Measurements from ENCODE around the gene PARP9. TPM values are rescaled to one million over a fixed set of nuclear protein-coding genes. Genes with fewer than 3 reads are reported as not detected.
"Not testable (repeated sequence)": the region's sequence is repeated elsewhere in the genome, so short reads cannot be mapped to it uniquely, and the experiment has no call there.

Gene PARP9
- polyA plus RNA-seq, 3 donors from 2014 or later: 18.1 to 43.9 (median 28.4) TPM

DNA sequence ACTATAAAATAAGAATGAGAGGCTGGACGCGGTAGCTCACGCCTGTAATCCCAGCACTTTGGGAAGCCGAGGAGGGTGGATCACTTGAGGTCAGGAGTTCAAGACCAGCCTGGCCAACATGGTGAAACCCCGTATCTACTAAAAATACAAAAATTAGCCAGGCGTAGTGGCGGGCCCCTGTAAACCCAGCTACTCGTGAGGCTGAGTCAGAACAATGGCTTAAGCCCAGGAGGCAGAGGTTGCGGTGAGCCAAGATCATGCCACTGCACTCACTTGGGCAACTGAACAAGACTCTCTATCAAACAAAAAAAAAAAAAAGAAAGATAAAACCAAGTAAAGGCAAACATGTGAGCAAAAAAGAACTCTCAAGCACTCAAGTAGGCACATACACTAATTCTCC, 55.2 kb downstream of the PARP9 start:
- H3K4me3 Mint-ChIP-seq; H3K36me3 Mint-ChIP-seq; H3K27me3 Mint-ChIP-seq (ENCODE audit: low read depth in 3 of 3); DNase-seq; H3K9me3 Mint-ChIP-seq; H3K27ac Mint-ChIP-seq: not testable (repeated sequence)
- peaks cover 69 to 92% of the 10 kb centered on the region in 2 donors for H3K4me1 Mint-ChIP-seq

DNA sequence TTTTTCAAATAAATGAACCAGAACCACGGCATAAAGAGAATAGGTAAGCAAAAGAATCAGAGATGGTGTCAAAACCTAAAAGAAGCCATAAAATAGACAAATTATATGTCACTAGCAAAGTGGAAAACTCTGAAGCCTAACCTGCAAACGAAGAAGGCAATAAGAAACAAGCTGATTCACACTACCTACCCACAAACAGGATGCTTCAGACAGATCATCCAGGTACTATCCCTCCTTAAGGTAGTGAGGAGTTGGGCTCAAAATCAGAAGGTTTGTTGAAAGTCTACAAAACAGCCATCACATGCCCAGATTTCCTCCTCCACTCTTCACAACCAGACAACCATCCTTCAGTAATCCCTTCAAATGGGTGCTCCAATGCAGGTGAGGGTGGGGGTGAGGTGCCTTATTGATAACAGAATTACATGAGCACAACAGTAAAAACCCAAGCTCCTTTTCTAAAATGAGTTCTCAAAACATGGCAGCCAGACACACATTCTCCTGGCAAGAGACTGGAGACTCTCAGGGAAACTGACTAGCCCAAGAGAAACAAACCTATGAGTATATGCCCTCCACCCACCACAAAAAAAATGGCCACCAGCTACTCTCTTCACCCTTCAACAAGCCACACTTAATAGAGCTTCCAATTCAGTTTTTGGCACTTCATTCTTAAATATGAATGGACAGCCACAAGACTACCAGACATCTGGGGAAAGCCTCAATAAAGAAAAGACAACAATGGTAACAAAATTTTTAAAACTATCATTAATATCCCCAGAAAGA, 55.8 kb downstream of the PARP9 start:
- H3K27me3 Mint-ChIP-seq (ENCODE audit: low read depth in 3 of 3): peaks cover 0 to under 1% (median 0%) of the 10 kb centered on the region in 3 donors
- no peaks in the 10 kb centered on the region for H3K9me3 Mint-ChIP-seq
- DNase-seq: no peak
- H3K4me3 Mint-ChIP-seq: no peak overlapping the region
- peak overlapping the region in 4 of 6 donors; percentile 25 to 55 (median 50) for H3K27ac Mint-ChIP-seq
- peaks cover 67 to 92% of the 10 kb centered on the region in 2 donors for H3K4me1 Mint-ChIP-seq
- peaks cover 0 to 5% (median 0%) of the 10 kb centered on the region in 3 donors for H3K36me3 Mint-ChIP-seq

DNA sequence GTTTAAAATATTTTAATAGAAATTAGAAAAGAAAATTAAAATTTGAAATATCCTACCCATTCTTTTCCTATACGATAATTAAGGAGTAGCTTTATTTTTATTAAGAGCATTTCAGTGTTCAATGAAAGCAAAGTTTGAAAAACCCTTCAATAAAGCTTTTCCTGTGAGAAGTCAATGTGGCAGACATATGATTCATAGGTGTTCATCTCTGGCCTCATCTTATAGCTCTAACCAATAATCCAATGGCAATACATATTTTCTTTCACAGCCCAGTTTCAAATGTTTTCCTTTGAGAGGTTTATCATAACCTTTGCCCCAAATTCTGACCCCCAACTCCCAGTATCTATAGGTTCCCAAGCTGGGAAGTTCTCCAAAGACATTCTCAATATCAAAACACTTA, 57.6 kb downstream of the PARP9 start:
- Mint-ChIP-seq H3K27ac (peak overlapping the region in 4 of 6 donors; percentile 3 to 74 (median 47)), H3K4me3 (no peak overlapping the region), H3K9me3 (no peaks in the 10 kb centered on the region), H3K4me1 (peaks cover 70 to 92% of the 10 kb centered on the region in 2 donors), H3K36me3 (peaks cover 0 to 5% (median 0%) of the 10 kb centered on the region in 3 donors), H3K27me3 (ENCODE audit: low read depth in 3 of 3) (no peaks in the 10 kb centered on the region)
- DNase-seq: peak in 1 of 3 donors; percentile 17

DNA sequence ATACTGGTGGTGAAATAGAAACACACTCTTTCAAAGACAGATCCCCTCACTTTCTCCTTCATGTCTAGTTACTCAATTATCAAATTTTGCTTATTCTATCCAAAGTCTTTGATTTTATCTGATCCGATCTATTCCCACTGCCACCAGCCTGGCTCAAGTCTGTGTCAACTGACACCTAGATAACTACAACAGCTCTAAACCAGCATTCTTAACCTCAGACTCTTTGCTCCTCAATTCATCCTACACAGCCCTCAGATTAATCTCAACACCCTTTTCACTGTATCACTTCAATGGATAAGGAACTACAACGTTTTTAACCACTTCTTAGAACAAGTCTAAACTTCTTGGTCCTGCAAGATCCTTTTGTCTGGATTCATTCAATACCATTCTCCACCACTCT, 58.4 kb downstream of the PARP9 start:
- DNase-seq: no peak
- Mint-ChIP-seq H3K4me3 (no peak overlapping the region), H3K27ac (peak overlapping the region in 2 of 6 donors; percentile 7 to 13), H3K27me3 (ENCODE audit: low read depth in 3 of 3) (no peaks in the 10 kb centered on the region), H3K9me3 (no peaks in the 10 kb centered on the region), H3K36me3 (peaks cover 0 to 5% (median 0%) of the 10 kb centered on the region in 3 donors), H3K4me1 (peaks cover 71 to 92% of the 10 kb centered on the region in 2 donors)

DNA sequence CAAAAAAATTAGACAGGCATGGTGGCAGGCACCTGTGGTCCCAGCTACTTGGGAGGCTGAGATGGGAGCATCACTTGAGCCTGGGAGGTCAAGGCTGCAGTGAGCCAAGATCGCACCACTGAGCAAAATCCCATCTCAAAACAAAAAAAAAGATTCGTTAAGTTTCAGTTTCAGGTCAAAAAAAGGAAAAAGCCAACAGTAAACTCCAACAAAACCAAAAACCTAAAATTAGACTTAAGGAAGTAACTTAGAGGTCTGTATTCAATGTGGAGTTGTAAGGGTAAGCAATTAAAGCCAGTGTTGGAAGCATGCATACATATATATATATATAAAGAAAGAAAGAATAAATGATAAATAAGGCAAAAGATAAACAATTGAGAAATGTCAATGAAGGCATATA, 61.2 kb downstream of the PARP9 start:
- Mint-ChIP-seq H3K36me3 (no peaks in the 10 kb centered on the region), H3K9me3 (no peaks in the 10 kb centered on the region), H3K27me3 (ENCODE audit: low read depth in 3 of 3) (no peaks in the 10 kb centered on the region), H3K4me3 (peak overlapping the region in 1 of 5 donors; percentile 67), H3K4me1 (peaks cover 63 to 93% of the 10 kb centered on the region in 2 donors), H3K27ac (peak overlapping the region in 1 of 6 donors; percentile 69)
- DNase-seq: no peak

DNA sequence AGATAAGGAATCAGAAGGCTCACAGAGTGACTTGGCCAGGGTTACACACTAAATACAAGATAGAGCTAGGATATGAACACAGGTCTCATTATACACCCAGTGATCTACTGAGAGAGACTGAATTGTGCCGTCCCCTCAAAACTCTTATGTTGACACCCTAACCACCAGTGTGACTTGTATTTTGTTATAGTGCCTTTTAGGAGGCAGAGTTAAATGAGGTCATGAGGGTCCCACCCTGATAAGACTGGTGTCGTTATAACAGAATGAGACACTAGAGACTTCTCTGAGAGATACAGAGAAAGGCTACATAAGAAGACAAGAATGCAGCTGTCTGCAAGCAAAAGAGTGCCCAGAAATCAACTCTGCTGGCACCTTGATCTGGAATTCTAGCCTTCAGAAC, 62.0 kb downstream of the PARP9 start:
- Mint-ChIP-seq H3K9me3 (no peaks in the 10 kb centered on the region), H3K27me3 (ENCODE audit: low read depth in 3 of 3) (no peaks in the 10 kb centered on the region), H3K4me3 (peak overlapping the region; percentile 19 to 67 (median 42)), H3K36me3 (no peaks in the 10 kb centered on the region), H3K27ac (peak overlapping the region in 4 of 6 donors; percentile 49 to 69 (median 67)), H3K4me1 (peaks cover 68 to 94% of the 10 kb centered on the region in 2 donors)
- DNase-seq: peak in 2 of 3 donors; percentile 30 to 37

DNA sequence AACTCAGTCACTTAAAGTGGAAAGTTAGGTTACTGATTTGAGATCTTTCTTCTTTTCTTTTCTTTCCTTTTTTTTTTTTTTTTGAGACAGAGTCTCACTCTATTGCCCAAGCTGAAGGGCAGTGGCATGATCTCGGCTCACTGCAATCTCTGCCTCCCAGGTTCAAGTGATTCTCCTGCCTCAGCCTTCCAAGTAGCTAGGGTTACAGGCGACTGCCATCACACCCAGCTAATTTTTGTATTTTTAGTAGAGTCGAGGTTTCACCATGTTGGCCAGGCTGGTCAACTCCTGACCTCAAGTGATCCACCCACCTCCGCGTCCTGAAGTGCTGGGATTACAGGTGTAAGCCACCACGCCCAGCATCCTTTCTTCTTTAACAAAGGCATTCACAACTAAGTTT, 63.1 kb downstream of the PARP9 start:
- Mint-ChIP-seq H3K27ac (peak overlapping the region in 5 of 6 donors; percentile 22 to 69 (median 28)), H3K4me3 (peak overlapping the region; percentile 13 to 67 (median 43)), H3K4me1 (peaks cover 69 to 93% of the 10 kb centered on the region in 2 donors)
- not testable (repeated sequence) for H3K27me3 Mint-ChIP-seq (ENCODE audit: low read depth in 3 of 3); H3K36me3 Mint-ChIP-seq; DNase-seq; H3K9me3 Mint-ChIP-seq

DNA sequence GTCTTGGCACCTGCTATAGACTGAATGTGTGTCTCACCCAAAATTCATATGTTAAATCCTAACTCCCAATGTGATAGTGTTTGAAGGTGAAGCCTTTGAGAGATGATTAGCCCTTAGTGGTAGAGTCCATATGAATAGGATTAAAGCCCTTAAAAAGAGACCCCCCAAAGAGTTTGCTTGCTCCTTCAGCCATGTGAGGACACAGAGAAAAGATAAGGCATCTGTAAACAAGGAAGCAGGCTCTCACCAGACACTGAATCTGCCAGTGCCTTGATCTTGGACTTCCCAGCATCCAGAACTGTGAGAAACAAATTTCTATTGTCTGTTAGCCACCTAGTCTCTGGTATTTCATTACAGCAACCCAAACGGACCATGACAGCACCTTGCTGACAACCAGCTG, 65.9 kb downstream of the PARP9 start:
- H3K36me3 Mint-ChIP-seq: peaks cover 9 to 10% (median 10%) of the 10 kb centered on the region in 3 donors
- H3K4me3 Mint-ChIP-seq: peak overlapping the region in 1 of 5 donors; percentile 19
- H3K27me3 Mint-ChIP-seq (ENCODE audit: low read depth in 3 of 3): no peaks in the 10 kb centered on the region
- DNase-seq: no peak
- no peaks in the 10 kb centered on the region for H3K9me3 Mint-ChIP-seq
- peaks cover 53 to 79% of the 10 kb centered on the region in 2 donors for H3K4me1 Mint-ChIP-seq
- H3K27ac Mint-ChIP-seq: peak overlapping the region in 4 of 6 donors; percentile 2 to 54 (median 34)

DNA sequence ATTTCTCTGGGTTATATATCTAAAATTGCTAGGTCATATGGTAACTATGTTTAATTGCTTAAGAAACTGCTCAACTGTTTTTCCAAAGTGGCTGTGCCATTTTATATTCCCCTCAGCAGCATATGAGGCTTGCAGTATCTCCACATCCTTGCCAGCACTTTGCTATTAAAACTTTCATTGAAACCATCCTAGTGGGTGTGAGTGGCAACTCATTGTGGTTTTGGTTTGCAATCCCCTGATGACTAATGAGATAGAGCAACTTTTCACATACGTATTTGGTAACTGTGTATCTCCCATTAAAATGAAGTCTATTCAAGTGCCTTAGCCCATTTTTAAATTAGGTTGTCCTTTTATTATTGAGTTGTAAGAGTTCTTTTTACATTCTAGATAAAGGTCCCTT, 66.7 kb downstream of the PARP9 start:
- peak overlapping the region in 3 of 5 donors; percentile 19 to 59 (median 51) for H3K4me3 Mint-ChIP-seq
- peaks cover 48 to 72% of the 10 kb centered on the region in 2 donors for H3K4me1 Mint-ChIP-seq
- H3K9me3 Mint-ChIP-seq: no peaks in the 10 kb centered on the region
- DNase-seq: peak; percentile 62 to 66 (median 64)
- H3K27ac Mint-ChIP-seq: peak overlapping the region in 4 of 6 donors; percentile 27 to 54 (median 40)
- H3K27me3 Mint-ChIP-seq (ENCODE audit: low read depth in 3 of 3): no peaks in the 10 kb centered on the region
- H3K36me3 Mint-ChIP-seq: peaks cover 10 to 13% (median 10%) of the 10 kb centered on the region in 3 donors

DNA sequence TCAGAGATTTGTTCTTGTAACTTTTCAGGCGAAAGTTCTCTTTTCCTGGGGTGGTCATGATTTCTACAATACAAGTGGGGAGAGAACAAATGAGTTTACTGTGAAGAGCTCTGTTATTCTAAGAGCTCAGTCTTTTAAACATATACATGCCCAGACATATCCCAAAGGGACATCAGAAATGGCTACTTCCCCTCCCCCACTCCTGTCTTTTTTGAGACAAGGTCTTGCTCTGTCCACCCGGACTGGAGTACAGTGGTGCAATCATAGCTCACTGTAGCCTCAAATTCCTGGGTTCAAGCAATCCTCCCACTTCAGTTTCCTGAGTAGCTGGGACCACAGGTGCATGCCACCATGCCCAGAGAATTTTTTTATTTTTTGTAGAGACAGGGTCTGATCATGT, 67.6 kb downstream of the PARP9 start:
- Mint-ChIP-seq H3K27ac (no peak overlapping the region), H3K36me3 (peaks cover 13 to 17% (median 14%) of the 10 kb centered on the region in 3 donors), H3K4me3 (no peak overlapping the region), H3K27me3 (ENCODE audit: low read depth in 3 of 3) (no peaks in the 10 kb centered on the region), H3K4me1 (peaks cover 39 to 63% of the 10 kb centered on the region in 2 donors), H3K9me3 (no peaks in the 10 kb centered on the region)
- DNase-seq: no peak

DNA sequence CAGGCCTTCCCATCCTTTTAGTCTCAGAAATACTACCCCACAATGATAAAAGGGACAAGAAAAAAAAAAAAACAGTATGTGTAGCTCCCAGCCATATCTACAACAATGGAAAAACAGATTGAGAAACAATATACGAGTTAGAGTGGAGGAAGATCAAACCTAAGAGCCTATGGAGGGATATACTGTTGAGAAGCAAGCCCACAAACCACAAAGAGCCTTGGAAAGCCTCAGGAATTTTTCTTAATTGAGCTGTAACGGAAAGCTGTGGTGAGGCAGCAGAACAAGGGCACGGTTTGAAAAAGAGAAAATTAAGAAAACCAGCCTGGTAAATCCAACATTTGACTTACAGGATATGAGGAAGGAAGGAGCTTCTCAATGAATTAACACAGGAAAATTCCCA, 70.8 kb downstream of the PARP9 start:
- Mint-ChIP-seq H3K4me1 (peaks cover 28 to 46% of the 10 kb centered on the region in 2 donors), H3K4me3 (no peak overlapping the region), H3K27ac (peak overlapping the region in 1 of 6 donors; percentile 65)

DNA sequence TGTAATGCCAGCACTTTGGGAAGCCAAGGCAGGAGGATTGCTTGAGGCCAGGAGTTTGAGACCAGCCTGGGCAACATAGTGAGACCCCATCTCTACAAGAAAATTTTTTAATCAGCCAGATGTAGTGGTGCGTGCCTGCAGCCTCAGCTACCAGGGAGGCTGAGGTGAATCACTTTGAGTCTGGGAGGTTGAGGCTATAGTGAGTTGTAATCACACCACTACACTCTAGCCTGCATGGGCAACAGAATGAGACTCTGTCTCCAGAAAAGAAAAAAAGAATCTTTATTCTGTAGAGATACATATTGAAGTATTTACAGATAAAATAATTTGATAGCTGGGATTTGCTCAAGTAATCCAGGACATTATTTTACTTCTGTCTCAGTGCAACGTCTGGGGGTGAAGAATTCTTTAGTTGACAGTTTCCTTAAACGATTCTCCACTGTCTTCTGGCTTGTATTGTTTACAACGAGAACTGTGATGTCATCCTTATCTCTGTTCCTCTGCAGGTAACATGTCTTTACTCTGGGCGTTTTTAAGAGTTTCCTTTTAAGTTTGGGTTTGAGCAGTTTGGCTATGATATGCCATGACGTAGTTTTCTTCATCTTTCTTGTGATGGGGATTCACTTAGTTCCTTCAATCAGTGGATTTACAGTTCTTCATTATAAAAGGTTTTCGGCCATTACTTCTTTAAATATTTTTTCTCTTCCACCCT, 75.7 kb downstream of the PARP9 start:
- Mint-ChIP-seq H3K9me3 (no peaks in the 10 kb centered on the region), H3K27me3 (ENCODE audit: low read depth in 3 of 3) (peaks cover 0 to 1% (median 0%) of the 10 kb centered on the region in 3 donors), H3K4me3 (no peak overlapping the region), H3K36me3 (peaks cover 3 to 13% (median 7%) of the 10 kb centered on the region in 3 donors), H3K4me1 (peaks cover 17 to 43% of the 10 kb centered on the region in 2 donors), H3K27ac (peak overlapping the region in 4 of 6 donors; percentile 13 to 48 (median 45))
- no peak for DNase-seq

More for the DNA sequence above, 70.8 kb downstream of the PARP9 start:
- Mint-ChIP-seq H3K36me3 (peaks cover 13 to 20% (median 14%) of the 10 kb centered on the region in 3 donors), H3K9me3 (no peaks in the 10 kb centered on the region), H3K27me3 (ENCODE audit: low read depth in 3 of 3) (no peaks in the 10 kb centered on the region)
- DNase-seq: no peak

DNA sequence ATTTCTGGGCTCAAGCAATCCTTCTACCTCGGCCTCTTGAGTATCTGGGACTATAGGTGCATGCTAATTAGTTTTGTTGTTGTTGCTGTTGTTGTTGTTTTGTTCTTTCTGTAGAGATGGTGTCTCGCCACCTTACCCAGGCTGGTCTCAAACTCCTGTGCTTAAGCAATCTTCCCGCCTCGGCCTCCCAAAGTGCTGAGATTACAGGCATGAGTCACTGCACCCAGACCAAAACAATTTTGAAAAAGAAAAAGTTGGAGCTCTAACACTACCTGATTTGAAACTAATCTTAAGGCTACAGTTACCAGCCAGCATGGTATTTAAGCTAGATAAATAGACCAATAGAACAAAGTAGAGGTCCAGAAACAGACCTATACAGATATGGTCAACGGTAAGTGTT, 79.1 kb downstream of the PARP9 start:
- Mint-ChIP-seq H3K27ac (no peak overlapping the region), H3K36me3 (peaks cover 0 to 4% (median 0%) of the 10 kb centered on the region in 3 donors), H3K4me1 (peaks cover 21 to 66% of the 10 kb centered on the region in 2 donors), H3K27me3 (ENCODE audit: low read depth in 3 of 3) (peaks cover 0 to 2% (median 1%) of the 10 kb centered on the region in 3 donors), H3K9me3 (no peaks in the 10 kb centered on the region), H3K4me3 (no peak overlapping the region)
- DNase-seq: no peak

DNA sequence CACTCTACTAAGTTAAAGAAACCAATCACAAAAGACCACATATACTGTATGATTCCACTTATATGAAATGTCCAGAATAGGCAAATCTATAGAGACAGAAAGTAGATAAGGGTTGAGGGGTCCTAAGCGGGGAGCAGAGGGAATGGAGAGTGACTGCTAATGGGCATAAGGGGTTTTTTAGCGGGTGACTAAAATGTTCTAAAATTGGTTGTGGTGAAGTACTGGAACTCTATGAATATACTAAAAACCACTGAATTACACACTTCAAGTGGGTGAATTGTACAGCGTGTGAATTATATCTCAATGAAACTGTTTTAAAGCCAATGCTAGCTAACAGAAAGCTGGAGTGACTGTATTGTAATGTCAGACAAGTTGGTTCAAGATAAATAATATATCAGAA, 82.7 kb downstream of the PARP9 start:
- Mint-ChIP-seq H3K36me3 (no peaks in the 10 kb centered on the region), H3K27ac (peak overlapping the region in 1 of 6 donors; percentile 1), H3K27me3 (ENCODE audit: low read depth in 3 of 3) (peaks cover 0 to 2% (median 1%) of the 10 kb centered on the region in 3 donors), H3K9me3 (no peaks in the 10 kb centered on the region), H3K4me3 (peak overlapping the region in 1 of 5 donors; percentile 31), H3K4me1 (peaks cover 31 to 67% of the 10 kb centered on the region in 2 donors)
- no peak for DNase-seq
